Activated CD4-positive, alpha-beta memory T cell treated with anti-CD3 and anti-CD28 coated beads, Interleukin-2, amount 10 ng/mL, durations not matched to agents 7 days and 5 days (primary cell): Measurements from ENCODE around the gene MBD5. TPM values are rescaled to one million over a fixed set of nuclear protein-coding genes. Genes with fewer than 3 reads are reported as not detected.

Experiments used
- CTCF ChIA-PET: fragments of 350-600 bp; sonication (Branson Sonifier 250); formaldehyde crosslinking; loops from one replicate; lab custom pipeline; 2021; ENCODE audit warnings: antibody characterized with exemption, inconsistent platforms; lab: Charles Lee
- POLR2A ChIA-PET: fragments of 350-600 bp; sonication (Branson Sonifier 250); formaldehyde crosslinking; loops from one replicate; lab custom pipeline; 2021; ENCODE audit warnings: antibody characterized with exemption; lab: Charles Lee
- DNase-seq: peaks from one replicate; pipeline ENCODE4 v3.0.0-alpha.2; 2020
- H3K27ac Mint-ChIP-seq: one replicate; pipeline ENCODE4 v1.8.0; 2021; ENCODE audit warnings: mild to moderate bottlenecking, mixed read lengths
- H3K27me3 Mint-ChIP-seq: one replicate; pipeline ENCODE4 v1.8.0; 2021; ENCODE audit warnings: mixed read lengths
- H3K36me3 Mint-ChIP-seq: one replicate; pipeline ENCODE4 v1.8.0; 2021; ENCODE audit warnings: low read depth, mixed read lengths
- H3K4me1 Mint-ChIP-seq: one replicate; pipeline ENCODE4 v1.8.0; 2021; ENCODE audit warnings: mixed read lengths
- H3K4me3 Mint-ChIP-seq: one replicate; pipeline ENCODE4 v1.8.0; 2021; ENCODE audit warnings: mild to moderate bottlenecking, mixed read lengths
- H3K9me3 Mint-ChIP-seq: one replicate; pipeline ENCODE4 v1.8.0; 2021; ENCODE audit warnings: mixed read lengths
- total RNA-seq, 2 experiments: library from RNA; stranded (reverse); gene quantifications; one replicate each; pipeline ENCODE4 v1.2.3, GENCODE V29; 2021

Gene MBD5
- total RNA-seq, 2 experiments from 2014 or later: 30.7 to 35.8 TPM

DNA sequence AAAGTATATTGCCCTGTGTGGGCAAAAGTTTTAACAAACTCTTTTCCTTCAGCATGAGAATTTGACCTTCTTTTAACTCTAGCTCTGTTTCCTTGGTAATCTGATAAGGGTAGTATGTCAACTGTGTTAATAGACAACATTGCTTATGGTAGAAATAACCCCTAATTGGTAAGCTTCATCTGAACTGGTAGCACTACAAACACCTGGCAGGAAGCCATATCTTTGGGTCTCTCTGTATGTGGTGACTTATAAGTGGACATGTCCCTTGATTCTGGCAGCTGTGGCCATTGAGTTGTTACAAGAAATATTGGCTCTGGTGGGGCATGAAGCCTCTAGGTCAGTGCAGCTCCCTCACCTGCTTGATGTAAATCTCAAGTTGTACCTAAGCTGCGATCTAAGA lies 46.9 kb downstream of the MBD5 start:
- no peak overlapping the region for H3K27ac Mint-ChIP-seq
- no peak for DNase-seq
- H3K27me3 Mint-ChIP-seq: no peaks in the 10 kb centered on the region
- no peak overlapping the region for H3K4me3 Mint-ChIP-seq
- ChIA-PET POLR2A (no interaction called here), CTCF (no interaction called here)
- H3K9me3 Mint-ChIP-seq: no peaks in the 10 kb centered on the region
- H3K4me1 Mint-ChIP-seq: no peaks in the 10 kb centered on the region
- H3K36me3 Mint-ChIP-seq: peaks cover 4% of the 10 kb centered on the region

DNA sequence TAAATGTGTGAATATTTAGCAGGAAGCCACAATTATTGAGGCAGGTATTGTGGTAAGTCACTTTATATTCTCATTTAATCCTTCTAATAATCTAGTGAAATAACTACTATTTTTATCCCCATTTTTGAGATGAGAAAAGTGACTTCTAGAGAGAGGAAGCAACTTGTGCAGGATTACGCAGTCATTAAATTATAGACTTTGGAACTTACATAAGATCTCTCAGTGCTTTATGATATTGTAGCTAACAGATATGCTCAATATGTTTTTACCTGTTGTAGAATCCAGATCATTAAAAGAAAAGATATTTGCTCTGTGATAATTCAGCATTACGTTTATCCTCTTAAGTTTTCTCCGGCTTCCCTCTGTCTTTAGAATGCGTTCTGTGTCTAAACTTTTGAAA lies 50.5 kb downstream of the MBD5 start:
- CTCF ChIA-PET: no interaction called here
- H3K36me3 Mint-ChIP-seq: no peaks in the 10 kb centered on the region
- H3K4me1 Mint-ChIP-seq: no peaks in the 10 kb centered on the region
- POLR2A ChIA-PET: no interaction called here
- H3K27ac Mint-ChIP-seq: no peak overlapping the region
- no peaks in the 10 kb centered on the region for H3K9me3 Mint-ChIP-seq
- DNase-seq: no peak
- H3K4me3 Mint-ChIP-seq: no peak overlapping the region
- no peaks in the 10 kb centered on the region for H3K27me3 Mint-ChIP-seq

DNA sequence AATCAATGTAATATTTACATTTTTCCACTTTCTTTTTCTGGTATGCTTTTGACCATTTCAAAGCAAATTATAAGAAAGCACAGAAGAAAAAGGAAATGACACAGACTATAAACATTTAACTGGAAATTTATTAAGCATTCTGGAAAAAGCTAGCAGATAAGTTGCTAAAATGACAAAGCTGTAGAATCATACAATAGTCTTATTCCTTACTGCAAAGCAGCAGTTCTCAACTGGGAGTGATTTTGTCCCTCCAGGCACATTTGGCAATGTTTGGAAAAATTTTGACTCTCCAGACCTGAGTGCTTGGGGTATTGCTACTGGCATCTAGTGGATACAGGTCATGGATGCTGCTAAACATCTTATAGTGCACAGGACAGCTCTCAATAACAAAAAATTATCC lies 75.1 kb downstream of the MBD5 start:
- H3K4me3 Mint-ChIP-seq: no peak overlapping the region
- H3K27me3 Mint-ChIP-seq: no peaks in the 10 kb centered on the region
- H3K4me1 Mint-ChIP-seq: peaks cover 2% of the 10 kb centered on the region

GRCh38 chr2:148102641-148103040 lies 81.8 kb downstream of the MBD5 start:
- no peaks in the 10 kb centered on the region for H3K4me1 Mint-ChIP-seq
- H3K36me3 Mint-ChIP-seq: no peaks in the 10 kb centered on the region
- H3K4me3 Mint-ChIP-seq: no peak overlapping the region
- DNase-seq: no peak
- POLR2A ChIA-PET: no interaction called here
- H3K9me3 Mint-ChIP-seq: no peaks in the 10 kb centered on the region
- H3K27ac Mint-ChIP-seq: no peak overlapping the region
- no peaks in the 10 kb centered on the region for H3K27me3 Mint-ChIP-seq
- CTCF ChIA-PET: no interaction called here

More for the DNA sequence above, 75.1 kb downstream of the MBD5 start:
- Mint-ChIP-seq H3K27ac (no peak overlapping the region), H3K36me3 (no peaks in the 10 kb centered on the region), H3K9me3 (peaks cover 7% of the 10 kb centered on the region)
- no peak for DNase-seq
- ChIA-PET CTCF (no interaction called here), POLR2A (no interaction called here)

DNA sequence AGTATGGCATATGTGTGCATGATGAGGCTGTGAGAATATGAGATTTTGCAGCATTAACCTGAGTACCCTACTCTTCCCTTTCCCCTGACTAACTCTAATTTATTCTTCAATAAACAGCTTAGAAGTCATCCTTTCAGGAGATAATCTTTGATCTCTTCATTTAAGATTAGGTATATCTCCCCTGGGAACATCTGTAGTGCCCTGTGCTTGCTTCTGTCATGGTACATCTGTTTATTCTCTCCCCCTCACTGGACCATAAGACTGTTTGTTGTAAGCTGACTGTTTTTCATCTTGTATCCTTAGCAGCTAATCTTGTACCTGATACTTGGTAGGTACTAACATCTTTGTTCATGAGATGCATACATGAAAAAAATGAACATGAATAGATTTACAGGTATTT lies 83.1 kb downstream of the MBD5 start:
- POLR2A ChIA-PET: no interaction called here
- Mint-ChIP-seq H3K9me3 (no peaks in the 10 kb centered on the region), H3K27ac (no peak overlapping the region), H3K27me3 (no peaks in the 10 kb centered on the region), H3K4me3 (no peak overlapping the region), H3K4me1 (no peaks in the 10 kb centered on the region), H3K36me3 (peaks cover 3% of the 10 kb centered on the region)
- CTCF ChIA-PET: no interaction called here
- no peak for DNase-seq

- no peak for DNase-seq
- H3K4me1 Mint-ChIP-seq: peaks cover 10% of the 10 kb centered on the region
- H3K27ac Mint-ChIP-seq: no peak overlapping the region
- ChIA-PET POLR2A (no interaction called here), CTCF (no interaction called here)
- H3K4me3 Mint-ChIP-seq: no peak overlapping the region
- H3K27me3 Mint-ChIP-seq: no peaks in the 10 kb centered on the region
- peaks cover 3% of the 10 kb centered on the region for H3K36me3 Mint-ChIP-seq
- no peaks in the 10 kb centered on the region for H3K9me3 Mint-ChIP-seq
These were observed 85.4 kb downstream of the MBD5 start for GRCh38 chr2:148106331-148106730.

DNA sequence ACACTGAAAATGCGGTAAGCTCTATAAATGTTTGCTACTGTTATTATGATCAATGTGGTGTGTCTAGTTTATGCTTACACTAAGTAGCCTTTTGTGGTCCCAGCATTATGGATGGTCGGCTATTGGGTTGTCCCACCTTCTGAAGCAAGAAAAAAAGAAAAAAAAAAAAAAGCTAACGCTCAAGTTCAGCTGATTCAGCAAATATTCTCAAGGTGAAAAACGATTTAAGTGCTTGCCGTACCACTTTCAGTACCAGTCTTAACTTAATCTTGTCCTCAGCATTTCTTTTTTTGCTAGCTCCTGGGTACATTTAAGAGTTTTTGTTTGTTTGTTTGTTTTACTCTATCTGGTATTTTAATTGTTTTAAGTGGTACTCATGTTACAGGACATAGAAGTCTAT lies 87.5 kb downstream of the MBD5 start:
- peaks cover 10% of the 10 kb centered on the region for H3K4me1 Mint-ChIP-seq
- no peak for DNase-seq
- CTCF ChIA-PET: no interaction called here
- no peak overlapping the region for H3K4me3 Mint-ChIP-seq
- no peak overlapping the region for H3K27ac Mint-ChIP-seq
- H3K36me3 Mint-ChIP-seq: peaks cover 3% of the 10 kb centered on the region
- no peaks in the 10 kb centered on the region for H3K27me3 Mint-ChIP-seq
- POLR2A ChIA-PET: no interaction called here
- H3K9me3 Mint-ChIP-seq: no peaks in the 10 kb centered on the region

DNA sequence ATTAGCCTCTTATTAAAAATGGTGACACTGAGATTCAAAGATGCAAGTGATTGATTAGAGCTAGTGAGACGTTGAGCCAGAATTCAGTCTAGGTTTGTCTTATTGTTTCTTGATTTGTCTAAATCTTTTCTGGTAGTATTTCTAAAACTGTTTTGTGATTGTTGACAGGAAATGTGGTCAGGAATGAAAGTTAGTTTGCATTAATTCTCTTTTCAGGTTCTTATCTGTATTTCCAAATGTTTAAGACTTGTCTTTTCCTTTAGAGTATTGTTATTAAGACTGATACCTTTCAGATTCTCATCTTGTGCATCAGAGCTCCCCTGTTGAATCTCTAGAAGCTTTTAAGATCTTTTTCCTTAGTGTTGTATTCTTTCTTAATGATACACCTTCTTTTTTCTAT lies 89.3 kb downstream of the MBD5 start:
- H3K27ac Mint-ChIP-seq: no peak overlapping the region
- no peaks in the 10 kb centered on the region for H3K27me3 Mint-ChIP-seq
- DNase-seq: no peak
- H3K4me1 Mint-ChIP-seq: peaks cover 10% of the 10 kb centered on the region
- H3K9me3 Mint-ChIP-seq: no peaks in the 10 kb centered on the region
- ChIA-PET CTCF (interaction anchor here (0.7 kb wide), 1 partner anchor 18 kb away, joined by 3 read pairs; no protein-coding TSS in a partner anchor), POLR2A (interaction anchor here (1.4 kb wide), 1 partner anchor 89 kb away, joined by 4 read pairs; the partner anchor contains the start of gene MBD5)
- peaks cover 3% of the 10 kb centered on the region for H3K36me3 Mint-ChIP-seq
- H3K4me3 Mint-ChIP-seq: no peak overlapping the region

DNA sequence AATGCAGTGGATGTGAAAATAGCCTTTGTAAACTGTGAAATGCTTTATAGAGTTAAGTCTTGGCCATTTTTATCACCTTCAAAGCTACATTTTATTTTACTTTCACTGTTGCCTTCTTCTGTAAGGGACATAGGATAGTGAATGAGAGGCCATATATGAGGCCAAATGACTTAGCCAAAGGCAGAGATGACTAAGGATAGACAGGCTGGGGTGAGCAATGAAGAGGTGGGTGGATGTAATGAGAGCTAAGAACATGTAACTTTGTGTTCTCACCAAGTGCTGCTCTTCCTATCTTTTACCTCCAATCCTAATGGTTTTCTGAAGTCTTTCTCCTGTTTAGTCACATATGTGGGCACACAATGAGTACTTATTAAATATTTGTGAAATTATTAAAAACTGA lies 101.9 kb downstream of the MBD5 start:
- H3K9me3 Mint-ChIP-seq: no peaks in the 10 kb centered on the region
- no peaks in the 10 kb centered on the region for H3K4me1 Mint-ChIP-seq
- H3K27ac Mint-ChIP-seq: no peak overlapping the region
- CTCF ChIA-PET: no interaction called here
- H3K36me3 Mint-ChIP-seq: peaks cover 10% of the 10 kb centered on the region
- DNase-seq: no peak
- no peak overlapping the region for H3K4me3 Mint-ChIP-seq
- H3K27me3 Mint-ChIP-seq: no peaks in the 10 kb centered on the region
- POLR2A ChIA-PET: no interaction called here

DNA sequence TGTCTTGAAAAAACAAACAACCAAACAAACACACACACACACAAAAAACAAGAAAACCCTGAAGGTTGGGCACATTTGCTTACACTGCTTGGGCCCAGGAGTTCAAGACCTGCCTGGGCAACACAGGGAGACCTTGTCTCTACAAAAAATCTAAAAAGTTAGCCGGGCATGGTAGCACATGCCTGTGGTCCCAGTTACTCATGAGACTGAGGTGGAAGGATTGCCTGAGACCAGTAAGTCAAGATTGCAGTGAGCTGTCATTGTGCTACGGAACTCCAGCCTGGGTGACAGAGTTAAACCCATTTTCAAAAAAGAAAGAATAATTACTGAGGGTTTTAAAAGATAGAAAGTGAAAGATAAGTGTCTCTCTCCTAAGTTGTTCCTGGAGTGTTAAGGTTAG lies 103.4 kb downstream of the MBD5 start:
- no peak overlapping the region for H3K27ac Mint-ChIP-seq
- no peak overlapping the region for H3K4me3 Mint-ChIP-seq
- DNase-seq: no peak
- peaks cover 4% of the 10 kb centered on the region for H3K36me3 Mint-ChIP-seq
- no peaks in the 10 kb centered on the region for H3K27me3 Mint-ChIP-seq
- no peaks in the 10 kb centered on the region for H3K4me1 Mint-ChIP-seq
- ChIA-PET CTCF (no interaction called here), POLR2A (no interaction called here)
- H3K9me3 Mint-ChIP-seq: no peaks in the 10 kb centered on the region

- ChIA-PET POLR2A (no interaction called here), CTCF (no interaction called here)
- Mint-ChIP-seq H3K27ac (no peak overlapping the region), H3K27me3 (no peaks in the 10 kb centered on the region), H3K4me3 (no peak overlapping the region), H3K36me3 (peaks cover 4% of the 10 kb centered on the region), H3K9me3 (no peaks in the 10 kb centered on the region), H3K4me1 (no peaks in the 10 kb centered on the region)
- DNase-seq: no peak
These were observed 109.7 kb downstream of the MBD5 start for GRCh38 chr2:148130581-148130980.

DNA sequence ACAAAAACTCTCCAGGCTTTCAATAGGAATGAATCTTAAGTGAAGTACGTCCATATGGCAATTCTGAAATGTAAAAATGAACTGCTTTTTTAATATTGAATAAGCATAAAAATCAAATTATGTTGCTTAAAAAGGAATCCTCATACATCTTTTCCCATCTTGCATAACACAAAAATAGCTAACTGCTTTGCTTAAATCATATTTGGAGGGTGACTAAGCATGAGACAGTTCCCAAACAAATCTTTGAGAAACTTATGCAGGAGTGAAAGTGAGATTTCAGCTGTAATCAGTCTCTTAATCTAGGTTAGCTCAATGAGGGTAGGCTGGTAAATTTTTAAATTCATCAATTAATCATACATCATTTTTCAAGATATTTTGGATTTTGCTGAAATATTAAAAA lies 111.5 kb downstream of the MBD5 start:
- Mint-ChIP-seq H3K27me3 (no peaks in the 10 kb centered on the region), H3K4me1 (no peaks in the 10 kb centered on the region), H3K9me3 (no peaks in the 10 kb centered on the region), H3K27ac (no peak overlapping the region), H3K4me3 (no peak overlapping the region), H3K36me3 (peaks cover under 1% of the 10 kb centered on the region)
- ChIA-PET POLR2A (no interaction called here), CTCF (no interaction called here)
- DNase-seq: no peak

GRCh38 chr2:148135705-148136104 lies 114.8 kb downstream of the MBD5 start:
- no peaks in the 10 kb centered on the region for H3K36me3 Mint-ChIP-seq
- H3K27me3 Mint-ChIP-seq: no peaks in the 10 kb centered on the region
- no peaks in the 10 kb centered on the region for H3K4me1 Mint-ChIP-seq
- CTCF ChIA-PET: no interaction called here
- DNase-seq: no peak
- POLR2A ChIA-PET: no interaction called here
- H3K9me3 Mint-ChIP-seq: no peaks in the 10 kb centered on the region
- H3K4me3 Mint-ChIP-seq: no peak overlapping the region
- no peak overlapping the region for H3K27ac Mint-ChIP-seq

DNA sequence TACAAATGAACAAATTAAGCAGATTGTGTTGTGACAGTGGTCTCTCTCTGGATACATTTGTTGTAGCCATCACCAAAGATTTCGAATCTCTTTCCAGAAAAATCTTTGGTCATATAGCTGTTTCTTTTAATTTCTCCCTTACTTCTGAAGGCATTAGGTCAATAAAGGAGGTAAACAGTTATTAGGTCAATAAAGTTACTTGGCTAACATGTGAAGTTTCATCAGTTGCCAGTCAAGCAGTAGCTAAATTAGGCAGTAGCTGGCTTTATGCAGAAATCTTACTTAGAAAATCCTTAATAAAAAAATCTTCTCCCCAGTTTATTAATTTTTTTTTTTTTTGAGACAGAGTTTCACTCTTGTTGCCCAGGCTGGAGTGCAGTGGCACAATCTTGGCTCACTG lies 115.5 kb downstream of the MBD5 start:
- Mint-ChIP-seq H3K27me3 (no peaks in the 10 kb centered on the region), H3K9me3 (no peaks in the 10 kb centered on the region), H3K4me1 (no peaks in the 10 kb centered on the region), H3K36me3 (no peaks in the 10 kb centered on the region), H3K27ac (no peak overlapping the region), H3K4me3 (no peak overlapping the region)
- ChIA-PET CTCF (no interaction called here), POLR2A (no interaction called here)
- no peak for DNase-seq
